Measurements from ENCODE around the gene LSM4.

GRCh38 chr19:18274219-18274780 lies 48.6 kb downstream of the LSM4 start, which contains the start of gene IQCN:
- no peak for TF ChIP-seq POLR2A (IDR thresholded peaks at IDR 0.05; ENCODE audit: low read depth, low read length)
- TF ChIP-seq POLR2AphosphoS5 (IDR thresholded peaks at IDR 0.05; ENCODE audit: low read depth, low read length), result no peak; the same call in 1 of the 2 replicates
- TF ChIP-seq TAF1 (IDR thresholded peaks at IDR 0.05; ENCODE audit: borderline replicate concordance, low read depth, low read length), result no peak

Measured in GM12892 (cell line).